HG03378 (cell line): ENCODE data around the gene CYP46A1.

Experiments used
- ATAC-seq: cut with Tn5 transposase; IDR thresholded peaks from one replicate; pipeline ENCODE4 v1.9.1; 2021; ENCODE audit warnings: mild to moderate bottlenecking, moderate library complexity; ENCODE audit not compliant: unreplicated experiment

CYP46A1 gene

DNA sequence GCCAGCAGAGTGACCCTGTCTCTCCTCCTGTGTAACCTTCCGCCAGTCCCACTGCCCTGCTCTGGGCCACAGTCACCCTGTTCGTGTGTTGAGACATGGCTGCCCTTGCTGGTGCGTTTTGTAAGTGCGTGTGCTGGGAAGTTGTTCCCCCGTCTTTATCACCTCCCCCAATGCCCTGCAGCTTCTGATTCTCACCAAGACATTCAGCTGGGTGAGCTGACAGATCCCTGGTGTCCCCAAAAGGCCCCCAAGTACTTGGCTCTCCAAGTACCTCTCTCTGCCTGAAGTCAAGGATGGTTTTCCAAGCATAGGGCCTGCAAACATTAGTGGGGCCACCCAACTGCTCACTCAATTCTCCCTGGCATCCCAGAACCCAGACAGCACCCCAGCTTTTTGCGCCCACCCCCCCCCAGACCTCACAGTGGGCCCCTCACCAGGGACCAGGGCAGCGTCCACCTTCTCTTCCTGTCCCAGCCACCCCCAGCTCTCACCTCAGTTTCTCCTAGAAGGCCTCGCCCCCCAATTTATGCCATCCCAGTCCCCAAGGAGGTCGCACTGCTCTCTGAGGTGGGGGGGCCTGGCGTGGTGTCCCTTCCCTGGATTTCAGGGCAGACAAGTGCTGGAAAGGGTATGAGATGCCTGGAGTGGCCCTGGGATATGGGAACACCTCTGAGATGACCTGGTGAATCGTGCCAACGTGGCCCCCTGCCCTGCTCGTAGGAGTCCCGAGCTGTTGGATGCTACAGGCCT, 57.3 kb downstream of the CYP46A1 start:
- no peak for ATAC-seq

DNA sequence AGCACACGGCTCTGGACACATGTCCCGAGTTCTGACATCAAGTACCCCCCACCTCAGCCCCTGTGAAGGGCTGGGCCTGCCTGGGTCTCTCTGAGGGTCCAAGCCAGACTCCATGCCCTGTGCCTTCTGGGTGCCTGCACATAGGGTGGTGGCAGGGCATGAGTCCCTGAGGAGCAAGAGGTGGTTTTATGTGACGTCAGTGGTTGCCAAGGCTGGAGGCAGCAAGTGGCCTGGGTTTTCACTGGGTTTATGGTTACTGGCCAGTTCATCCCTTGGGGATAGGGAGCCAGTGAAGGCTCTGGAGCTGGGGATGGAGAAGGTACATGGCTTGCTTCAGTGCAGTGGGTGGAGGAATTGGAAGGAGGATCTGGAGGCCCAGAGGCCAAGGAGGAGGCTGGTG, 58.0 kb downstream of the CYP46A1 start:
- ATAC-seq: no peak

DNA sequence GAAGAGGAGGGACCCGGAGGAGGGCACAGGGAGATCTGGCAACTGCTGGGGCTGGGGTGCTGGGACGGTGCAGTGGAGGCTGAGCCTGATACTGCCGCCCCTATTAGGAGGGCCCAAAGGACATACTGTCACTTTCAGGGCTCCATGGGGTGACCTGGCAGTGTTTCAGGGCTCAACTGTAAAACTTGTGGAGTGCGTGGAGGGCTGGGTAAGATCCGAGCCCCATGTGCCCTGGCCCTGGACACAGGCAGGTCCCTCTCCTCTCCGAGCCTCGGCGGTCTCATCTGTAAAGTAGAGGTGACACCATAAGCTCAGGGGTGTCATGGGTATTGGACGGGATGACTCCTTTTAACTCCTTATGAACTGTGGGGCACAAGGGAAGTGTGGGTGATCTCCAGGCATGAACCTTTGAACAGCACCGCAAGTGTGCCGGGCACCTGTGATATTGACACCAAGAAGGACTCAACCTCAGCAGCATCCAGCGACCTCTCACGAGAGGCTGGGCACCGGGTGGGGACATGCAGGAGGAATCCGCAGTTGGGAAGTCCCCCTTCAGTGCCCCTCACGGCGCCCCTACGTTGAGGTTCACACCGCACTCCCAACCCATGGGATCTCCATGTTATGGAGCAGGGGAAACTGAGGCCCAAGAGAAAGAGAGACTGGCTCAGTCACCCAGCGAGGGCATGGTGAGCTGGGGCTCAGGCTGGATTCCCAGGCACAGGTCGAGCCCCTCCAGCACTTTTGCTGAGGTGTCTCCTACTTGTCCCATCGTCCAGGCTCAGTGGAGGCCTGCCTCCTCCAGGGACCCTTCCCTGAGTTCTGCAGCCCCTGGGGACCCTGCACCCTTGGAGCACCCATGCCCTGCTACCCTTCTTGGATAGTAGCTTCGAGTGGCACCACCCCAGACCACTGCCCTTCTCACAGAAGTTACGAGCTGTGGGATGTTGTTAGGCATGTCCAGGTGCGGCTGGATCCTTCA, 58.7 kb downstream of the CYP46A1 start:
- no peak for ATAC-seq

DNA sequence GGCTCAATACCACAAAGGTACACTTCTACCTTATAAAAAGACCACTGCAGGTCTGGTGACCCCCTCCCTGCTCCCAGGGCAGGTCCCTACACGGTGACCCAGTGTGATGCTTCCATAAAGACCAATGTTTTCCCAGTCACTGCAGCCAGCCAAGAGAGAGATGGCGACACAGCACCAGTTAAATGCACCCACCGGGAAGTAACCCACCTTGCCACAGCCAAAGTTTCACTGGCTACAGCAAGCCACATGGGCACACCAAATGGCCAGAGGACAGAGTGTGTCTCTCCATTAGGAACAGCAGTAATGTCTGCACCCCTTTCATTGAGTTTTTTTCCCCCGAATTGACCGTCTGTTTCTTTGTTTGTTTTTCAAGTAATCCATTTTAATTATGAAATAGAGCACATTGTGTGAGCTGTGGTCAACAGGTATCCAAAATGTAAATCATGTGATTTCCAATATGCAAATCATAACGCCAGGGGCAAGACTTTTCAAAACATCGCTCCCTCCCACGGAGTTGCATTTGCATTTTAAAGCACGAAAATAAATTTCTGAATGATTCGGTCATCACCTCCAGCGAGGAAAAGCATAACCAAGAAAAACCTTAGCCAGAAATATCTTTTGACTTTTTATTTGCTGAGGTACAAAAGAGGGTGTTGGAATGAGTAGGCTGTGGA, 60.2 kb downstream of the CYP46A1 start:
- ATAC-seq: no peak

DNA sequence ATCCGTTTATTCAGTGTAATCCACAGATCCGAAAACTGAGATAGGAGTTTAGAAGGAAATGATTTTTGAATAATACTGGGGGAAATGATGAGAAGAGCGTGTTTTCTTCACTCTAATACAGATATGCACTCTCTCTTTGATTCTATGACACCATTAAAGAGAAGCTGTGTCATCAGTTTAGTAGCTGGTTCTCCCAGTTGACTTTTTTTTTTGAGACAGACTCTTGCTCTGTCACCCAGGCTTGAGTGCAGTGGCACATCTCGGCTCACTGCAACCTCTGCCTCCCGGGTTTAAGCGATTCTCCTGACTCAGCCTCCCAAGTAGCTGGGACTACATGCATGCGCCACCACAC, 60.8 kb downstream of the CYP46A1 start:
- no peak for ATAC-seq

DNA sequence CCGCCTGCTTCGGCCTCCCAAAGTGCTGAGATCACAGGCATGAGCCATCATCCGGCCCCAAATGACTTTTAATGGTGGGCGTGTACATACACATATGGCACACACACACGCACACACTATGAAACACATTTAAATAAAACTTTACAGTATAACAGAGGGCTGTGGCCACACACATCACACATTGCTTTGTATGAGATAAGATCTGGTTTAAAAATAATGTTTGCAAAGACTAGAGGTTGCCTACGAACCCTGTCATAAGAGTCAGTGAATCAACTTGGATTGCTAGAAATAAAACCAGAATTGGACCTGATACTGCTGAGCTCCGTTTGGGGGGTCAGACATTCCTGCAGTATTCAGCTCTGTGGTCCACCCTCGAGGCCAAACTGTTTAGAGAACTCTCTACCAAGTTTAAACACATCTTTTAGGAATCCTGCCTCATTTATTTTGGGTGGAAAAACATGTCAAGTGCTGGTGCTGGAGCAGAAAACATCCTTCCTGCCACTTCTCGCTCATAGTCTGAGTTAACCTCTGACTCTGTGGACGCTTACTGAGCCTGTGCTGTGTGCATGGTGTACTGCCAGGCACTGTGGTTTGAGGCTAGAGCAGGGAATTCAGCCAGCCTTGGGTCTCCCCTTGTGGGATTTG, 61.3 kb downstream of the CYP46A1 start:
- ATAC-seq: no peak

DNA sequence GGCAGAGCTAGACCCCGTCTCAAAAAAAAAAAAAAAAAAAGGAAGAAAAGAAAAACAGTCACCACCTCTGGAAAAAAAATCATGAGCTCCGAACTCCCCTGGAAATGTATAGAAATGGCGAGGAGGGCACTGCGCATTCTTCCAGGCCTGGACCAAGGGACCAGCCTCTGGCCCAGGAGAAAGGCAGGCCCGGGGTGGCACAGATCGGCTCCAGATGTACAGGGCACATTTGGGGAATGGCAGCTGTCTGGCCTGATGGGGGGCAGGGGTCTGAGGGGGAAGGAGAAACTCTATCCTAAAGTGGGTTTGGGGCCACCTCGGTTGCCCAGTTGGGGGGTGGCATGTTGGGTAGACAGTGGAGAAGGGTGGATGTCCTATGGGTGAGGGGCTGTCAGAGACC, 63.1 kb downstream of the CYP46A1 start:
- no peak for ATAC-seq

DNA sequence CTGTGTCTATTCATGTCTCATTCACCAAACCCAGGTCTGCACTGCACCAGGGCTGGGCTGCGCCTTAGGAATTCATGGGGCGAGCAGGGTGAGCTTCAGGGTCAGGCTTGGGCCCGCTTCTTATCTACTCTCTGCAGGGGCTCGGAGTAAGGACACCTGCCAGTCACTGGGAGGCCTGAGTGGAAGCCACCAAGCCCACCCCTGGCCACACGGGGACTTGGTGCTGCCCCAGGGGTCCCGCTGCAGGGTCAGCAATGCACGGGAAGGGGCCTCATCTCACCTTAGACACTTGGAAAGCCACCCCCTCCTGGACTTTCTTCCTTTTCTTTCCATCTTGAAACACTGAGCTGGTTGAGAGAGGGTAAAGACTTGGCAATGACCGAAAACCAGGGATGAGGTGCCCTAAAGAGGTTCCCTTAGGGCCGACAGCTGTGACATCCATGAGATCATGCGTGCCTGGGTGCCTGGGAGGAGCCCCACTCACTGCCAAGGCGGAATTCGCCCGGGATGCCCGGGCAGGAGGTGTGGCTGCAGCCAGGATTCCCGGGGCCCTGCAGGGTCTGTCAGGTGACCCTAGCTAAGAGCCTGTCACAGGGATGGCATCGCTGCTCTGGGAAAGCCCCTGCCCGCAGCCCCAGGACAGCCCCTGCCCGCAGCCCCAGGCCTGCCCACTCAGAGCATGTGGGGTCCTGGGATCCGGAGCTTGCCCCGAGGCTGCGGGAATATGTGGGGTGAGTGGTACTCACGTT, 63.7 kb downstream of the CYP46A1 start:
- ATAC-seq: no peak

DNA sequence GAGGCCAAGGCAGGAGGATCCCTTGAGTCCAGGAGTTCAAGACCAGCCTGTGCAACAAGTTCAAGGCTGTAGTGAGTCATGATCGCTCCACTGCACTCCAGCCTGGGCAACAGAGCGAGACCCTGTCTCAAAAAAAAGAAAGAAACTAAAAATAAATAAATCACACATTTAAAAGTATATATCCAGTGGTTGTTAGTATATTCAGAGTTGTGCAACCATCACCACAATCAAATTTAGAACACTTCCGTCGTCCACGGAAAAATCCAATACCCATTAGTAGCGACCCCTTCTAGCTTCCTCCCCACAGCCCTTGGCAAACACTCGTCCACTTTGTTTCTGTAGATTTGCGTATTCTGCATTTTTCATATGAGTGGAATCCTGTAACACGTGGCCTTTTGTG, 64.4 kb downstream of the CYP46A1 start:
- no peak for ATAC-seq

DNA sequence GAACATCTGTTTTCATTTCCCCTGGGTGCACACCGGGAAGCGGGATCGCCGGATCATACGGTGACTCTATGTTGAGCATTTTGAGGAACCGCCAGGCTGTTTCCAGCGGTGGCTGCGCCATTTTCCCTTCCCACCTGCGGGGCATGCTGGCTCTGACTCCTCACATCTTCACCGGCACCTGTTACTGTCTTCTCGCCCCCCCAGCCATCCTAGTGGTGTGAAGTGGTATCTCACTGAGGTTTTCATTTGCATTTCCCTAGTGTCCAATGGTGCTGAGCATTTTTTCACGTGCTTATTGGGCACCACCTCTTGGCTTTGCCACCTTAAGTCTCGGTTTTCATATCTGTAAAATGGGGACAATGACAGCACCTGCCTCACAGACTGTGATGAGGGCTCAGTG, 65.0 kb downstream of the CYP46A1 start:
- no peak for ATAC-seq

DNA sequence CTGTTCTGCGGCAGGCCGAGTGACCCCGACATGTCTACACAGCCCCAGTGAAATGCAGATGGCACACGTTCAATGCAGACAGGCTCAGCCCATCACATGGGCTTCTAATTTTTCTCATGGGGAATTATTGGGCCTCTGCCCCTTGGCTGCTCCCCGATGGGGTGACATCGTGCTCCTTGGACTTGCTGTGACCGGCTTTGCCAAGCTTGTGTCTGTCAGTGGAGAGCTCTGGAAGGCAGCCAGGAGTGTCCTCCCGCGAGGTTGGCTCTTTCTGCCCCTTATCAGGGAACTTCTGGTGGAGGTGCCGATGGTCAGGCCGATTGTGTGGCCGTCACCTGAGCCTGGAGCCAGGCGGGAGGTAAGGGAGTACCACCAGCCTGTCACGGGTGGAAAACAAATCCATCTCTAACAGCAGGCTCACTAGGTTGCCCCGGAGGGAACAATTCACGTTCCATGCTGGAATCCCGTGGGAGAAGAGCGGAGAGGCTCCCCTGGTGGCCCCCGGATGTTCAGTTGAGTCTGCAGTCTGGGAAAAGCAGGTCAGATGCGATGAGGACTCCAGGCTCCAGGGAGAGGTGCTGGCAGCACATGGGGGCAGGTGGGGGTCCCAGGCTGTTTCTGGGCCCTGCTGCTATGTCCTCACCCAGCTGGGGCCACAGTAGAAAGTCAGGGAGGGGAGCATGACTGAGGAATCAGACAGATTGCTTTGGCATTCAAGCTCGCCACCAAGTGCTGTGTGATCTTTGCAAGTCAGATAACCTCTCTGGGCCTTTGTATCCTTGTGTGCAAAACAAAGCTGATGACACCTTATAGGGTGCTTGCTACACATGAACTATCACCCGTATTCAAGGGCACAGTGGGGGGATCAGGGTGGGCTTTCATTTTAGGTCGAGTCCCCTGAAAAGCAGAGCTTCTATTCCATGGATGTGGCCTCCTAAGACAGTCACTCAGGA, 65.9 kb downstream of the CYP46A1 start:
- no peak for ATAC-seq

DNA sequence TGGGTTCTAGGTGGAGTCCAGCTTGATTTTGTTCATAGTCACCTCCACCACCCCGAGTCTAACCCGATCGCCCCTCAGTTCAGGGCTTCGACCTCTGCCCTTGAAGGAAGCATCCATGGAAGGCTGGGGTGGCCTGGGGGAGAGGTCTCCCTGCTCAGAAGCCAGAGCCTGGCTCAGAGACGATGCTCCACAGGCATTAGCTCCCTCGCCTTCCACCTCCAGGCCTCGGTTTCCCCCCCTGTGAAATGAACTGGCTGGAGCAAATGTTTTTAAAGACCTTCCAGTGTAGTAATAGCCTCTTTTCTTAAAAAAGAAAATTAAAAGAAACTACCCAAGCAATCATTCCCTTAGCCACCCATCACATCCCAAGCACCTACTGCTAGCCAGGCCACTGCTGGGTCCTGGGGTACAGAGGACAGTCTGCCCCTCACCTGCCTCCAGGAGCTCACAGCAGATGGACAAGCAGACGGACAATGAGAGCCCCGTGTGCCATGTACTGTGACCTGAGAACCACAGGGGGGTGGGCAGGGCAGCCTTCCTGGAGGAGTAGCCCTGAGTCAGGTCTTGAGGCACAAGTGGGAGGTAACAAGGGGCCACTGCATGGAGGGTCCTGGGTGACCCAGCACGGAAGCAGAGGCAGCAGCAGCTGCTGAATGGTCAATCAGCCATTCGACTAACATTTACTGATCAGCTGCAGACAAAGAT, 66.8 kb downstream of the CYP46A1 start:
- ATAC-seq: no peak

DNA sequence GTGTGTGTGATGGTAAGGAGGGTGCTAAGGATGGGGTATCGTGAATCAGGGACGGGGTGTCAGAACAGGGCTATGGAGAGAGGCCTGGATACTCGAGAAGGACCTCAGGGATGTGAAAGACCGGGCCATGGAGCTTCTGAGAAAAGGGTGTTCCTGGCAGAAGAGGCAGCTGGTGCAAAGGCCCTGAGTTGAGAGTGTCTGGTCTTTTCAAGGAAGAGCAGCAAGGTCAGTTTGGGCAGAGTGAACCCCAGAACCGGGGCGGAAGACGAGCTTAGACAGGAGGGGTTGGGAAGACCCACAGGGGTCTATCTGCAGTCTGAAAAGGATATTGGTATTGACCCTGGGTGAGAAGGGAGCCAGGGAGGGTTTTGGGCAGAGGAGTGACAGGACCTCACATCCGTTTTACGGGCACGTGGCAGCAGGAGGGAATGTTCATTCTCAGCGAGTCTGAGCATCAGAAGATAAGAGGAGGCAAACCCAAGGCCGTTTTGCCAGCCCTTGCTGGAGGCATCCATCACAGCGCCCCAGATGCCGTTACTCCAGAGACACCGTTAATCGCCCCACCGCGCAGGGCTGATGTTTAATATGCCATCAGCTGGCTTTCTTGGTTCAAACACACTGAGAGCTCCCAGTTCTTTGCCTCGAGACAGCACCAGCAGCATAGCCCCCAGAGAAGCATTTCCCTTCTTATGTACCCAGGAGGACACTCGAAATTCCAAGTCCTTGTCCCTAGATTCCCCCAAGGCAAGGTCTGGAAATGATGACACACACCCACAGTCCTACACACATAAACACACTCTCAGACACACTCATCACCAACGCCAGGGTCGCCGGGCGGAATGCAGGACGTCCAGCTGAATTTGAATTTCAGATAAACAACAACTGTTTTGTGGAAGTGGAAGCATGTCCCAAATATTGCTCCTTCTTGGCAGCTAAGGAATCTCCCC, 67.7 kb downstream of the CYP46A1 start:
- no peak for ATAC-seq

DNA sequence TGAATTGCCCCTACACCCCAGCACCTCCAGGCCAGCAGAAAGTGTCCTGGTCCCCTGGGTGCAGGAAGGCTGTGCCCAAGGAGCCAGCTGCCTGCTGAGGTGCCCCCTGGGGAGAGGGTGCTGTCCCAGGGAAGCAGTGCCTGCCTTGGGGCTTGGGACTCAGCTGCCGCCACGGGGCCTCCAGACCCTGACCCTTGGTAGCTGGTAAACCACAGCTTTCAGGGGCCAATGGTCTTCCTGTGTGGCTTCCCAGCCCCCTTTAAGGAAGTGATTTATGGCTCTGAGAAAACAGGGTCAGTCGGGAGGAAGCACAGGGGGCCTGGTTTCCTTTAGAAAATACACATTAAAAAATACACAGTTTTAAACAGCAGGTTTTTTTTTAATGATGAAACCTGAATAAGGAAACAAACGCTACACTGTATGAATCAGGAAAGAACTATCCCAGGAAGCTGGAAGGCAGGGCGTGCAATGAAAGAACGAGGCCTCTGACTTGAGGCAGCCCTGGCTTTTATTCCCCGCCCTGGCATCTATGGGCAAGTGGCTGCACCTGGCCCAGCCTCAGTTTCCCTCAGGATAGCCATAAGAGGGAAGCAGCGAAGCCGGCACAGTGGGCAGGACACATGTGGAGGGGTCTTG, 68.5 kb downstream of the CYP46A1 start:
- no peak for ATAC-seq

DNA sequence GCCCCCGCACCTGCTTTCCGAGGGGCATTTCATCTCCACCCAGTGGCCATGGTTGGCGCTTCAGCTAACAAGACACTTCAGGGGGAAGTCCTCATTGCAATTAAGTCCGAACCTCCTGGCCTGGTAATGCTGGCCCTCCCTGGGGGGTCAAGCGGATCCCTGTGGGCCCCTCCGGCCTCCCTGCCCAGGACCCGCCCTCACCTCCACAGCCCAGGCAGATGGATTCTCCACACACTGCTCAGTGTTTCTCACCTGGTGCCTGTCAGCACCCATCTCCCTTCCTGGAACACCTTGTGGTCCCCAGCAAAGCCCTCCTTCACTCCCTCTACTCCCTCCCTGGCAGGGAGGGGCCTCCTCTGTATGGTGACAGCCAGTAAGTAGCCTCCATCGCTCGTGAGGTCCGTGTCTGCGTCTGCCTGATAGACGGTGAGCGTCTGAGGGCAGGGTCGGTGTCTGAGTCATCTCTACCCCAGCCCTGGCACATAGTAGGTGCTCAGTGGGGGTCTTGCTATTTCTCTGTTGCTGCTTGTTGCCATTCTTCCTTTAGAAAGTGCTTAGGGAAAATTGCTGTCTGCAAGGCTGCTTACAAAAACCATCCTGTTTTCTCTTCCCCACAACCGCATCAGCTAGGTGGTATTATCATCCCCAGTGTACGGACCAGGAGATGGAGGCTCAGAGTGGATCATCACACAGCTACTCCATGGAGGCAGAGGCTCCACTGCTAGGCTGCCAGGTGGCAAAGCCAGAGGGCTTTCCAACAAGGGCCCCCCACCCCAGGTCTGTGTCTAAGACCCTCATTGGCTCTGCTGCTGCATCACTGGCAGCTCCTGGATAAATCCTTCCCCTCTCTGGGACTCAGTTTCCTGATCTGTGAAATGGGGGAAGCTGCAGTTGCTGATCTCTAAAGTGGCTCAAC, 69.4 kb downstream of the CYP46A1 start:
- ATAC-seq: no peak
